Adipocyte (in vitro differentiated cells): ENCODE data around the gene RDH5.

Experiments used
- DNase-seq: peaks from one replicate; pipeline ENCODE4 v3.0.0-alpha.2; 2015; ENCODE audit warnings: low read depth
- H3K27me3 ChIP-seq: replicated peaks from 2 replicates; pipeline ENCODE4 v1.7.0; 2013; ENCODE audit warnings: mild to moderate bottlenecking, low read length, moderate library complexity; ENCODE audit not compliant: control insufficient read depth, insufficient read depth
- H3K36me3 ChIP-seq: 2 replicates; pipeline ENCODE4 v1.7.0; 2013; ENCODE audit warnings: low read length, mild to moderate bottlenecking, moderate library complexity; ENCODE audit not compliant: control insufficient read depth, insufficient read depth, severe bottlenecking
- H3K4me1 ChIP-seq: 2 replicates; pipeline ENCODE4 v1.7.0; 2013; ENCODE audit warnings: mild to moderate bottlenecking, low read length, moderate library complexity; ENCODE audit not compliant: control insufficient read depth, insufficient read depth
- H3K4me3 ChIP-seq: 2 replicates; pipeline ENCODE4 v1.7.0; 2013; ENCODE audit warnings: mild to moderate bottlenecking, low read length, moderate library complexity
- H3K9ac ChIP-seq: 2 replicates; pipeline ENCODE4 v1.7.0; 2013; ENCODE audit warnings: mild to moderate bottlenecking, low read length, moderate library complexity
- H3K9me3 ChIP-seq: 2 replicates; pipeline ENCODE4 v1.7.0; 2013; ENCODE audit warnings: mild to moderate bottlenecking, low read length, moderate library complexity; ENCODE audit not compliant: control insufficient read depth

RDH5 gene

GRCh38 chr12:55705782-55706402 is 14.3 kb upstream of the RDH5 start:
- H3K9me3 ChIP-seq: no peaks in the 10 kb centered on the region
- DNase-seq: no peak
- H3K27me3 ChIP-seq: no peaks in the 10 kb centered on the region
- peaks cover 17% of the 10 kb centered on the region for H3K36me3 ChIP-seq
- peak overlapping the region; percentile 85 for H3K4me3 ChIP-seq
- peaks cover 71% of the 10 kb centered on the region for H3K4me1 ChIP-seq
- peak overlapping the region; percentile 86 for H3K9ac ChIP-seq

GRCh38 chr12:55706568-55707218 is 13.5 kb upstream of the RDH5 start:
- H3K27me3 ChIP-seq: no peaks in the 10 kb centered on the region
- peak overlapping the region; percentile 85 for H3K4me3 ChIP-seq

DNA sequence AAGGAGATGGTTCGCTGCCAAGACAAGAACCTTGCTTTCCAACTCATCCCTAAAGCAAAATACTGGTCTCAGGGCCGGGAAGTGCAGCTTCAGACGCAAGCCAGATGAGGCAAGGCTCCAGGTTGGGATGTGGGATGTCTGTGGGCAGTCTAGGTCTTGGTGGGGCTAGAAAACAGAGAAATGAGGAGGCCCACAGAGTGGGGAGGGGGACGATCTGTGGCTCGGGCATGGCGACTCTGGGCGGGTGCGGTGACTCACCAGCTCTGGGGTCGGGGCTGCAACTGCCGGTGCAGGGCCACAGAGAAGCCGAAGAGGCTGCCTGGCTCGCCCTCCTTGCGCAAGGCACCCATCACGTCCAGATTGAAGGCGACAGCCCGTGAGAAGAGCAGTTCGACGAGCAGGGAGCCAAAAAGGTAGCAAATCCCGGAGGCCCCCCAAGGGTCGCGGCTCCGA is 12.9 kb upstream of the RDH5 start:
- Histone ChIP-seq H3K36me3 (peaks cover 12% of the 10 kb centered on the region), H3K27me3 (no peaks in the 10 kb centered on the region), H3K4me3 (peak overlapping the region; percentile 85), H3K4me1 (peaks cover 76% of the 10 kb centered on the region), H3K9me3 (no peaks in the 10 kb centered on the region), H3K9ac (peak overlapping the region; percentile 86)
- DNase-seq: peak; percentile 51

More at GRCh38 chr12:55706568-55707218, 13.5 kb upstream of the RDH5 start:
- peaks cover 71% of the 10 kb centered on the region for H3K4me1 ChIP-seq
- H3K36me3 ChIP-seq: peaks cover 12% of the 10 kb centered on the region
- DNase-seq: no peak
- no peaks in the 10 kb centered on the region for H3K9me3 ChIP-seq
- peak overlapping the region; percentile 86 for H3K9ac ChIP-seq

GRCh38 chr12:55707841-55708694 is 12.1 kb upstream of the RDH5 start, which contains the start of gene ITGA7:
TSS of gene ITGA7 (minus strand) at chr12:55707904. CDS start at chr12:55707682, 222 bp downstream.
- peak; percentile 72 for DNase-seq
- peak within 1 kb of the TSS; percentile 94 for H3K9ac ChIP-seq
- H3K27me3 ChIP-seq: no peaks in the 10 kb centered on the region
- H3K9me3 ChIP-seq: no peaks in the 10 kb centered on the region
- H3K4me3 ChIP-seq: peak within 1 kb of the TSS; percentile 85
- peaks cover 6% of the 10 kb centered on the region for H3K36me3 ChIP-seq
- H3K4me1 ChIP-seq: peaks cover 79% of the 10 kb centered on the region

GRCh38 chr12:55708695-55709233 is 11.4 kb upstream of the RDH5 start:
- no peaks in the 10 kb centered on the region for H3K27me3 ChIP-seq

DNA sequence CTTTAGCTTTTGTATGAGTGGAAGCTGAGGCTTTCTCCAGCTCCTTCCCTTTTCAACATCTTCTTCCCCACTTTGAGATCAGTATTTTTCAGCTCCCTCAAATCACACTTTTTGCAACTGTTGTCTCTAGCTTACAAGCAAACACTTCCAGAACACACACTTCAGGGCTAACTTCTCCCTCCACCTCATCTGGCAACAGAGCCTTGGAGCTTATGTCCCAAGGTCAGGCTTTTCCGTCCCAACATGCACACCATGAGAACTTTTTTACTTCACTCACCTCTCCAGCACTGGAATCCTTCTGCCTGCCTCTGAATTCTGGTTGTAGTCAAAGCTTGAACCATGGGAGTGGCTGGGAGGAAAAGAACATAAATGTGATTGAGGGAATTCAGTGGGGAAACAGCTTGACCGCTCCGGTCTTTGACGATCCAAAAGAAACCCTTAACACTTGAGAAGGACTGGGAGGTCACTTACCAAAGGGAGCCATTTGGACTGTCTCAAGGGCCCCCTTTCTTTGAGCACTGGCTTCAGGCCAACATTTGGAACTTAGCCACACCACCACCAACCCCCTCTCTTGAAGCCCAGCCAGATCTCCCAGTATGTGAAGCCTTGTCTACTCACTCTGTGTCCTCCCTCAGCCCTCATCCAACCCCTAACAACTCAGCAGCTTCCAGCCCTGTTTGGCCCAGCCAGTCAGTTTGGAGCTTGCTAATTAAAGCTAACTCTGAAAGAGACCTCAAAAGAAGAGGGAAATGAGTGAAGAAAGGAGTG is 8.2 kb upstream of the RDH5 start:
- Histone ChIP-seq H3K27me3 (no peaks in the 10 kb centered on the region), H3K4me3 (peak overlapping the region; percentile 85)

More at GRCh38 chr12:55708695-55709233, 11.4 kb upstream of the RDH5 start:
- Histone ChIP-seq H3K4me1 (peaks cover 79% of the 10 kb centered on the region), H3K9me3 (no peaks in the 10 kb centered on the region), H3K36me3 (peaks cover 6% of the 10 kb centered on the region), H3K9ac (peak overlapping the region; percentile 94), H3K4me3 (peak overlapping the region; percentile 85)
- DNase-seq: no peak

DNA sequence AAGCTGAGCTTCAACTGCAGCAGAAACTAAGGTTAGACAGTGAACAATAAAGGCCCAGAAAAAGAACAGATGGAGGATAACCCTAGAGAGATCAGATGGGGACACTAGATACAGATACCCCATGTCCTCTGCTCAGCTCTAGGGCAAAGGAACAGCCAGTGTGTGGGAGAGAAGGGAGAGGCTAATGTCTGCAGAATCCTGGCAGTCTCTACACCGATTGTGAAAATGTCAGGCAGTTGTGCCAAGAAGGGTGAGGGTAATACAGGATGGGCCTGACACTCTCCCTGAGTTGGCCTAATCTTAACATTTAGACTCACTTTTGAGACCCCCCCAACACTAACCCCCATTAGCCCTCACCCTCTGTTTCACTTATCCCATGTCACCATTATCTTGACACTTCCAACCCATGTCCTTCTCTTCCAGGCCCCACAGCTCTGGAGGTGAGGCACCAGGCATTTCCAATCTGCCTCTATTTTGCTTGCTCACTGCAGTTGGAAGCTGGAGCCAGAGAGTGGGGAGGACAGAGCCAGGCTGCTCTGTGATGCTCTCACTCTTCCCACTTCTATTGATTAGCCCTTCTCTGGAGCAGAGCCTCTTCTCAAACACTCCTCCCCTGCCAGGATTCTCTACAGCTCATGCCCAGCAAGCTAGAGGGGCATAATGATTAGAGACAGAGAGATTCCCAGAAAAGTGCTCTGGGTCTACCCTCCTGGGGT is 7.3 kb upstream of the RDH5 start:
- Histone ChIP-seq H3K9ac (peak overlapping the region; percentile 94), H3K4me1 (peaks cover 70% of the 10 kb centered on the region), H3K36me3 (no peaks in the 10 kb centered on the region), H3K27me3 (no peaks in the 10 kb centered on the region), H3K9me3 (no peaks in the 10 kb centered on the region), H3K4me3 (peak overlapping the region; percentile 85)
- DNase-seq: no peak

More for the DNA sequence above, 8.2 kb upstream of the RDH5 start:
- DNase-seq: no peak
- H3K9ac ChIP-seq: peak overlapping the region; percentile 94
- no peaks in the 10 kb centered on the region for H3K9me3 ChIP-seq
- H3K4me1 ChIP-seq: peaks cover 63% of the 10 kb centered on the region
- H3K36me3 ChIP-seq: no peaks in the 10 kb centered on the region

GRCh38 chr12:55713721-55714120 is 6.5 kb upstream of the RDH5 start:
- Histone ChIP-seq H3K4me1 (peaks cover 74% of the 10 kb centered on the region), H3K36me3 (no peaks in the 10 kb centered on the region)

DNA sequence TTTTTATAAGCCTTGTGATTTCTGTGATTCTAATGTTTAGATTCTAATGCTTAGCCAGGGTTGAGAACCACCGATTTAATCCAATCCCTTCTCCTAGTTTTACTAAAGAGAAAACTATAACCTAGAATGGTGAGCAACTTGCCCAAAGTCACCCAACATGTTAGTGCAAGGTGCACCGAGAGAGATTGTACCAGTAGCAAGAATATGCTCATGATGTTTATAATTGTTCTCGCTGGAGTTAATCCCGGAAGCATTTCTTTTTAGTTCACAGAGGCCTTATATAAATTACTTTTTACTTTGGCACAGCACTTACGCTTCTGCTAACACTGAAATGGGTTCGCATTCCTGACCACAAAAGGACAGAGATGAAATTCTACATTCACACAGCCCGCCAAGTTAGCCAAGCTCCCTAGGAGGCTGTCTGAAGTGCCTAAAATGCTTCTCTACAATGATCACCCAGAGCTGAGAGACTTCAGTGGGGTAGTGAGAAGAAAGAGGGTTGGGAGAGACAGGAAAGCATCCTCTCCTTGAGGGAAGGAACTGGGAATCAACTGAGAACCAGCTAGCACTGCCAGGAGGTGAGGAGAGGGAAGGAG is 4.9 kb upstream of the RDH5 start:
- no peaks in the 10 kb centered on the region for H3K27me3 ChIP-seq
- no peaks in the 10 kb centered on the region for H3K9me3 ChIP-seq
- H3K9ac ChIP-seq: peak overlapping the region; percentile 89
- DNase-seq: no peak
- no peaks in the 10 kb centered on the region for H3K36me3 ChIP-seq
- peak overlapping the region; percentile 84 for H3K4me3 ChIP-seq
- H3K4me1 ChIP-seq: peaks cover 77% of the 10 kb centered on the region

More at GRCh38 chr12:55713721-55714120, 6.5 kb upstream of the RDH5 start:
- no peaks in the 10 kb centered on the region for H3K9me3 ChIP-seq
- peak overlapping the region; percentile 53 for H3K4me3 ChIP-seq
- H3K9ac ChIP-seq: peak overlapping the region; percentile 94
- DNase-seq: peak; percentile 72
- H3K27me3 ChIP-seq: no peaks in the 10 kb centered on the region
